ENCODE measurements around the gene SLC31A2. TPM values are rescaled to one million over a fixed set of nuclear protein-coding genes. Genes with fewer than 3 reads are reported as not detected.
A peak's percentile ranks its signal among the peaks of the same experiment; 100 is the strongest.

The SLC31A2 gene
- total RNA-seq, 1 experiment from 2014 or later, result 4.7 TPM

GRCh38 chr9:113156880-113157279 is 6.1 kb downstream of the SLC31A2 start:
- no peaks in the 10 kb centered on the region for H3K79me2 ChIP-seq (ENCODE audit: insufficient read depth, low read length)
- H3K4me2 ChIP-seq (ENCODE audit: low read length), result no peak overlapping the region
- DNase-seq (ENCODE audit: low read depth, low spot score) (no peak), ATAC-seq (peak; percentile 49)
- peaks cover 2 to 10% of the 10 kb centered on the region in 2 experiments; a peak in 2 of 4 replicates for H3K4me1 ChIP-seq (ENCODE audit: control insufficient read depth in 1 of 2, insufficient read depth in 2 of 2, low read length in 2 of 2)
- H4K20me1 ChIP-seq (ENCODE audit: insufficient read depth), result no peaks in the 10 kb centered on the region
- no peaks in the 10 kb centered on the region for H3K9me3 ChIP-seq (ENCODE audit: control insufficient read depth in 1 of 2, insufficient read depth in 1 of 2, low read depth in 1 of 2, low read length in 2 of 2)
- H3K27me3 ChIP-seq (ENCODE audit: insufficient read depth, low read length), result no peaks in the 10 kb centered on the region
- H3K27ac ChIP-seq (ENCODE audit: low read depth, low read length), result no peak overlapping the region
- BruUV-seq (replicated peaks), result no TSS peak
- H3K9me2 ChIP-seq (ENCODE audit: insufficient read depth), result no peaks in the 10 kb centered on the region
- H3K4me3 ChIP-seq (replicated peaks in 1 of 2; ENCODE audit: low read depth in 1 of 2, low read length in 2 of 2), result no peak overlapping the region
- peaks cover 0 to 5% of the 10 kb centered on the region in 2 experiments; a peak in 2 of 4 replicates for H3K36me3 ChIP-seq (ENCODE audit: control insufficient read depth in 1 of 2, insufficient read depth in 2 of 2, low read length in 2 of 2)
- ChIA-PET RAD21 (ENCODE audit: low non-redundant PET in 1 of 2, low total read pairs in 2 of 2, uncharacterized antibody in 2 of 2, unreplicated experiment in 2 of 2) (no interaction called here), POLR2A (no interaction called here), CTCF (no interaction called here)
- no peak overlapping the region for H2AFZ ChIP-seq (ENCODE audit: low read depth, low read length, poor library complexity, severe bottlenecking)
- no peak overlapping the region for H3K9ac ChIP-seq (ENCODE audit: low read length)
- intact Hi-C loops (cut with micrococcal nuclease), result no loop called here
- no peak for TF ChIP-seq JUND (IDR thresholded peaks at IDR 0.05)
- no peak for TF ChIP-seq YY1 (IDR thresholded peaks at IDR 0.05; ENCODE audit: extremely low read depth, insufficient replicate concordance, low read depth, low read length)
- TF ChIP-seq POLR2AphosphoS5 (IDR thresholded peaks at IDR 0.05; ENCODE audit: low read depth, low read length), result no peak
- no peak for TF ChIP-seq ATF3 (IDR thresholded peaks at IDR 0.05)
- no peak for TF ChIP-seq ZFX (IDR thresholded peaks at IDR 0.05)
- no peak for TF ChIP-seq CBX3 (IDR thresholded peaks at IDR 0.05; ENCODE audit: low read depth)
- TF ChIP-seq RAD21 (IDR thresholded peaks at IDR 0.05; ENCODE audit: low read depth), result peak; percentile 30; the same call in 1 of the 2 replicates
- TF ChIP-seq TCF7L2 (IDR thresholded peaks at IDR 0.05; ENCODE audit: borderline replicate concordance, extremely low read depth, insufficient read depth, insufficient read length), result no peak
- TF ChIP-seq EZH2 (IDR thresholded peaks at IDR 0.05), result no peak
- no peak for TF ChIP-seq CEBPB (IDR thresholded peaks at IDR 0.05; ENCODE audit: low read depth)
- TF ChIP-seq ZBTB33 (IDR thresholded peaks at IDR 0.05; ENCODE audit: extremely low read depth, insufficient replicate concordance, low read length), result no peak
- TF ChIP-seq CTCF (IDR thresholded peaks at IDR 0.05 in 2 of 3, conservative IDR thresholded peaks at IDR 0.05 in 1 of 3; ENCODE audit: borderline replicate concordance in 1 of 3, insufficient read depth in 1 of 3, low read depth in 2 of 3, low read length in 2 of 3), result 0 out of 6 replicates have a peak, but pooled peaks of 1 of the 3 experiments have one; percentile 14
- no peak for TF ChIP-seq EZH2phosphoT487 (IDR thresholded peaks at IDR 0.05; ENCODE audit: borderline replicate concordance)
